Pancreas (tissue), 10 donors: ENCODE measurements around the gene RIC1. TPM values are rescaled to one million over a fixed set of nuclear protein-coding genes. Genes with fewer than 3 reads are reported as not detected.

ENCODE experiments used
- ATAC-seq, 4 donors: fragments of 200-7000 bp; cut with Tn5 transposase; one replicate each; pipeline versions ENCODE4 v1.8.0 to v1.9.1; 2020; ENCODE audit warnings: mild to moderate bottlenecking in 4 of 4, moderate library complexity in 4 of 4
- DNase-seq, 6 donors: peaks; one replicate each; pipeline ENCODE4 v3.0.0-alpha.2; 2020
- FAIRE-seq: peaks from 2 replicates; lab custom pipeline; 2012; peaks lifted over from hg19 to GRCh38; lab: Jason Lieb, UNC
- H3K27ac ChIP-seq, 4 donors: fragments of 200-600 bp; sonication (generic); 1 replicate in 3 of 4; 2 replicates in 1 of 4; pipeline versions ENCODE4 v1.5.0 to v1.8.0; 2020
- H3K27me3 ChIP-seq, 4 donors: fragments of 200-600 bp; one replicate each; pipeline ENCODE4 v1.8.0; 2021
- H3K36me3 ChIP-seq, 3 donors: fragments of 200-600 bp; sonication (generic) in 1 of 3; one replicate each; pipeline versions ENCODE4 v1.5.0 to v1.8.0; 2020 to 2021
- H3K4me1 ChIP-seq, 3 donors: fragments of 200-600 bp; one replicate each; pipeline ENCODE4 v1.8.0; 2021
- H3K4me3 ChIP-seq, 4 donors: fragments of 200-600 bp; sonication (generic) in 2 of 4; one replicate each; pipeline versions ENCODE4 v1.5.0 to v1.8.0; 2020 to 2021
- H3K9me3 ChIP-seq, 4 donors: fragments of 200-600 bp; one replicate each; pipeline ENCODE4 v1.8.0; 2021
- CTCF ChIP-seq, 4 donors: fragments of 200-600 bp; sonication (generic) in 3 of 4; IDR thresholded peaks; one replicate each; pipeline versions ENCODE4 v1.5.0 to v1.8.0; 2021; ENCODE audit warnings: antibody characterized with exemption in 4 of 4
- WGBS, 2 donors: extraction: QIAGEN DNeasy Blood & Tissue Kit; methylation state at CpG; one replicate each; pipeline ENCODE4 v1.1.7; 2013; 5-methylcytosine and 5-hydroxymethylcytosine counted together
- intact Hi-C, 3 donors: fragments of 100-400 bp; cut with DNase I; formaldehyde crosslinking; loops; one replicate each; pipeline versions ENCODE4 v1.11.1 to v1.14.2; 2022
- polyA plus RNA-seq, 2 donors: library from polyadenylated mRNA; stranded (reverse); fragments of 200-250 nt; gene quantifications; one replicate each; pipeline ENCODE4 v1.2.3, GENCODE V29; 2013
- total RNA-seq, 6 donors: library from RNA; stranded (reverse); fragmentation: NEBNext Ultra II Directional in 4 of 6; extraction: Animal tissue kit (Norgen Biotek cat#: 25700) in 4 of 6; gene quantifications; one replicate each; pipeline versions ENCODE4 v1.2.1 to v1.2.4, GENCODE V29; 2021 to 2023
- donor health status: healthy with polysubstance abuse.
- donor health status: DM: no; HTN: no; CAD: no; lungs with moderate emphysema.
- donor health status: DM: no; HTN: no; CAD: no.
- donor health status: control.
- donor health status: control.
- donor health status: Bipolar disorder and iron deficiency.
- donor health status: DM: yes; HTN: yes; CAD: no.
- donor health status: DM: no; HTN: no; CAD: no.
- donor health status: DM: no; HTN: no; CAD: no.
- donor health status: DM: yes; HTN: yes; CAD: no.

RIC1 gene
- total and polyA plus RNA-seq, 8 donors = 2.9 to 11.8 (median 8.4) TPM

DNA sequence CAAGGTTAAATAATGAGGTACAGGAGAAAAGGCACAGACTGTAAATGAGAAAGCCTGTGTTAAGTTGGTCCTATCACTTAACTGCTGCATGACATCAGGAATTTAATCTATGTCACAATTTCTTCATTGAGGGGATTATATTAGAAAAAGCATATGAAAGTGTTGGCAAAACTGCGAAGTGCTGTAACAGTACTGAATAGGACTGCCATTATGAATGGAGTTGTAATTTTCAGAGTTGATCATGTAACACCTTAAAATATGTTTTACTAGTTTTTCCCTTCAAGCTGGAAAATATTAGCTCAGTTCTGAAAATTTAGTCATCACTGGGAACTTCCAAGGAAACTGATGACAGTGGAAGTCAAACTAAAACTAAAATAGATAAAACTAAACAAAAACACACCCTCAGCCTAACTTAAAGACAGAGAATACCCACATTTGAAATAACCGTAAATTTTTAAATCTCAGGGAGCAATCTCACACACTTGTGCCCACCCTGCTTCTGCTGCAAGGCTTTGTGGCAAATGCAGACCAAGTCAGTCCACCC, 158.9 kb downstream of the RIC1 start:
- peak in 1 of 4 donors; percentile 10 for ATAC-seq
- FAIRE-seq = no peak
- intact Hi-C loops = no loop called here

DNA sequence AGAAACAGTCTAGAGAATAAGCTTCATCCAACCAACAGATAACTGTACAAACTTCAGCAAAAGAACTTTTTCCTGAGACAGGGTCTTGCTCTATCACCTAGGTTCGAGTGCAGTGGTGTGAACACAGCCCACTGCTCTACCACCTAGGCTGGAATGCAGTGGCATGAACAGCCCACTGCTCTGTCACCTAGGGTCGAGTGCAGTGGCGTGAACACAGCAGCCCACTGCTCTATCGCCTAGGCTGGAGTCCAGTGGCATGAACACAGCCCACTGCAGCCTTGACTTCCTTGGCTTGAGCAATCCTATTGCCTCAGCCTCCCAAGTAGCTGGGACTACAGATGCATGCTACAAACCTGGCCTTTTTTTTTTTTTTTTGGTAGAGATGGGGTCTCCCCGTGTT, 160.6 kb downstream of the RIC1 start:
- intact Hi-C loops = no loop called here
- 96 to 98% methylated on average over 5 of the region's 5 CpGs for whole genome bisulfite sequencing, 2 donors

More for the DNA sequence above, 158.9 kb downstream of the RIC1 start:
- H3K27me3 ChIP-seq = no peaks in the 10 kb centered on the region
- peak overlapping the region in 2 of 4 donors; percentile 2 to 48 for H3K27ac ChIP-seq
- no peaks in the 10 kb centered on the region for H3K9me3 ChIP-seq
- no peak overlapping the region for H3K4me3 ChIP-seq
- no peak for DNase-seq
- H3K36me3 ChIP-seq = peaks cover 0 to 10% (median 4%) of the 10 kb centered on the region in 3 donors
- H3K4me1 ChIP-seq = peaks cover 17 to 35% (median 21%) of the 10 kb centered on the region in 3 donors
- 95 to 96% methylated on average over 2 of the region's 2 CpGs for WGBS, 2 donors
- TF ChIP-seq CTCF (IDR thresholded peaks at IDR 0.05) = no peak

DNA sequence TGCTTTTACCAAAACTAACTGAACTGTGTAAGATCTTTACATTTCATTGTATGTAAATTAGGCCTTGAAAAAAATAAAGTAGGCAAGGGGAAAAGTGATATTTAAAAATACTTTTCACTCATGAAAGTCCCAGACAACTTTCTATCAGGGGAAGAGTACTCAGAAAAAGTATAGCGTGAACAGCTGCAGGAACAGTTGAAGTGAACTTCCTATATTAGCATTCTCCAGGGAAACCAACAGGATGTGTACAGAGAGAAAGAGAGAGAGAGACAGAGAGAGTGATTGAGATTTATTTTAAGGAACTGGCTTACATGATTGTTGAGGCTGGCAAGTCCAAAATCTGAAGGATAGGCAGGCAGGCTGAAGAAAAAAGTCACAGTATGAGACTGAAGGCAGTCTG, 162.0 kb downstream of the RIC1 start:
- WGBS, 2 donors = 85 to 88% methylated on average over 1 of the region's 1 CpG
- no peak for ATAC-seq
- no peak for FAIRE-seq

More for the DNA sequence above, 160.6 kb downstream of the RIC1 start:
- H3K9me3 ChIP-seq = no peaks in the 10 kb centered on the region
- no peak overlapping the region for H3K4me3 ChIP-seq
- DNase-seq = no peak
- H3K4me1 ChIP-seq = peaks cover 17 to 35% (median 21%) of the 10 kb centered on the region in 3 donors
- no peak for TF ChIP-seq CTCF (IDR thresholded peaks at IDR 0.05)
- no peak overlapping the region for H3K27ac ChIP-seq
- no peak for ATAC-seq
- no peaks in the 10 kb centered on the region for H3K27me3 ChIP-seq
- no peak for FAIRE-seq
- H3K36me3 ChIP-seq = peaks cover 0 to 10% (median 4%) of the 10 kb centered on the region in 3 donors

DNA sequence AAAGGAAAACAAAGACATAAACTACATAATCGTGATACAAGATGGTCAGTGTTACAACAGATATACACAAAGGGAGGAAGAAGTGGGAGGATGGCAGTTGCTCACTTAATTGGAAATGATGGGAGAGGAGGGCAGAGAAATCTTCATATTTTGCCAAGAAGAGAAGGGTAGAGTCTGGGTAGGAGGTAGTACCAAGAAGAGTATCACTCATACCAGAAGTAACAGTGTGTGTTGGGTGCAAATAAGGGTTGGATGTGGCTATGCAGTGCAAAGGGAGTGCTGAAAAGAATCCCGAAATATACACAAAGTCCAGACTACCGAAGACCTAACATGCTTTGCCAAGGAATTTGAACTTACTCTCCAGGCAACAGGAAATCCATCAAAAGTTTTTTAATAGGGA, 163.0 kb downstream of the RIC1 start:
- no peak for ATAC-seq
- no peak for FAIRE-seq
- no peak overlapping the region for H3K4me3 ChIP-seq

More for the DNA sequence above, 162.0 kb downstream of the RIC1 start:
- Histone ChIP-seq H3K27me3 (no peaks in the 10 kb centered on the region), H3K4me3 (no peak overlapping the region), H3K4me1 (peaks cover 16 to 30% (median 21%) of the 10 kb centered on the region in 3 donors), H3K36me3 (peaks cover 0 to 10% (median 4%) of the 10 kb centered on the region in 3 donors), H3K27ac (no peak overlapping the region), H3K9me3 (no peaks in the 10 kb centered on the region)
- TF ChIP-seq CTCF (IDR thresholded peaks at IDR 0.05) = no peak
- intact Hi-C loops = no loop called here
- no peak for DNase-seq

More for the DNA sequence above, 163.0 kb downstream of the RIC1 start:
- TF ChIP-seq CTCF (IDR thresholded peaks at IDR 0.05) = no peak
- no peaks in the 10 kb centered on the region for H3K27me3 ChIP-seq
- H3K4me1 ChIP-seq = peaks cover 6 to 21% (median 11%) of the 10 kb centered on the region in 3 donors
- no peak for DNase-seq
- no peak overlapping the region for H3K27ac ChIP-seq
- H3K36me3 ChIP-seq = peaks cover 0 to 5% (median 0%) of the 10 kb centered on the region in 3 donors
- 67 to 75% methylated on average over 3 of the region's 3 CpGs for WGBS, 2 donors
- no peaks in the 10 kb centered on the region for H3K9me3 ChIP-seq
- intact Hi-C loops = no loop called here
